Ureter (tissue), 1 donor: Measurements from ENCODE around the gene SPCS3. TPM values are rescaled to one million over a fixed set of nuclear protein-coding genes. Genes with fewer than 3 reads are reported as not detected.
"Not testable (repeated sequence)": the region's sequence is repeated elsewhere in the genome, so short reads cannot be mapped to it uniquely, and the experiment has no call there.

ENCODE experiments used
- DNase-seq: peaks from one replicate; pipeline ENCODE4 v3.0.0-alpha.2; 2020; ENCODE audit warnings: low spot score
- total RNA-seq: library from RNA; stranded (reverse); gene quantifications from one replicate; pipeline ENCODE4 v1.2.4, GENCODE V29; 2023
- donor health status: DM: yes; HTN: yes; CAD: no.

Gene SPCS3
- total RNA-seq, result 122 TPM

DNA sequence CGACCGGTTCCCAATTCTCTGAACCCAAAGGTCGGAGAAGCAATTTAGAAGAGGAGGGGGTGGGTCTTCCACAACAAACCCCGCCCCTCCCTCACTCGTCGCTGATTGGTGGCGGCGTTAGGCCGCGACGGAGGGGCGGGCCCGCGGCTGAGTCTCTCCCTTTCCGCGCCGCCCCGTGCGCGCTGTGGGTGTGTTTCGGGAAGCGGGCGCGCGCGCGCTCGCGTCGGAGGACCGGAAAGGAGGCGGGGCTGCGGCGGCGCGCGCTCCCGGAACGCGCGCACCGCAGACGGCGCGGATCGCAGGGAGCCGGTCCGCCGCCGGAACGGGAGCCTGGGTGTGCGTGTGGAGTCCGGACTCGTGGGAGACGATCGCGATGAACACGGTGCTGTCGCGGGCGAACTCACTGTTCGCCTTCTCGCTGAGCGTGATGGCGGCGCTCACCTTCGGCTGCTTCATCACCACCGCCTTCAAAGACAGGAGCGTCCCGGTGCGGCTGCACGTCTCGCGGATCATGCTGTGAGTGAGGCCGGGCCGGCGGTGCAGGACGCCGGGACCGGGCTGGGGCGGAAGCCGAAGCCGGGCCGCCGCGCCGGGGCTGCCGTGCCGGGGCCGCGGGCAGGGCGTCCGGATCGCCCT lies at the start of gene SPCS3:
Gene SPCS3 (plus strand): TSS at position 263 of the 636 bp plus-strand sequence. CDS start 111 bp downstream, at position 374.
- peak; percentile 97 for DNase-seq

DNA sequence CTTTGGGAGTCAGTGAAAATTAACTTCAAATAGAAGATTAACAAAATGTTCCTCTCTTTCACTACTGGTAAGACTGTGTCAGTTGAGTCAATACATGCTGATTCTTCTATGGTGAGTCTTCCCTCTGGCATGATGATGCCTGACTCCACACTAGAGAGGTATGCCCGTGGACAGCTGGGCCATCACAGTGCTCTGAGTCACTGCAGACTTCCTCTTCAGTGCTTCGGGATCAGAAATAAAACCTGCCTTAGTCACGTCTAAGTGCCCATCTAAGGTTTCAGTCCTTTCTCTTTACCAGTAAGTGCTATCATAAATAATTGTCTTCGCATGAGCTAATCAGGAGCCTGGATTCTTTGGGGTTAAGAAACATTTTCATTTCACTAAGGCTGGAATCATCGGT lies 49.1 kb upstream of the SPCS3 start:
- no peak for DNase-seq

DNA sequence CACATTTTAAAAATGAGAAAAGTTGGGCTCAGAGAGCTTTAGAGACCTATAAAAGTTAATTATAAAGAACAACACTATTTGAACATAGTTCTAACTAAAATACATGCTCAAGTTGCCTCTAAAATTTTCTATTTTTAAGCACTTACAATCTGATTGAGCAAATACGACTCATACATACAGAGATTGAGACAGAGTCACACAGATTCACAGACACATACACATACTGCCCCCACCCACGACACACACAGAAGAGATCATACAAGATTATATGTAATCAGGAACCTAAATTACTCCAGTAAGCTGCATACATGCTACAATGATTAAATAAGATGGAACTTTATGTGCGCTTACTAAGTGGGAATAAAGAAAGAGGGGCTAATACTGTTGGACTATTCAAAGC lies 48.0 kb upstream of the SPCS3 start:
- no peak for DNase-seq

DNA sequence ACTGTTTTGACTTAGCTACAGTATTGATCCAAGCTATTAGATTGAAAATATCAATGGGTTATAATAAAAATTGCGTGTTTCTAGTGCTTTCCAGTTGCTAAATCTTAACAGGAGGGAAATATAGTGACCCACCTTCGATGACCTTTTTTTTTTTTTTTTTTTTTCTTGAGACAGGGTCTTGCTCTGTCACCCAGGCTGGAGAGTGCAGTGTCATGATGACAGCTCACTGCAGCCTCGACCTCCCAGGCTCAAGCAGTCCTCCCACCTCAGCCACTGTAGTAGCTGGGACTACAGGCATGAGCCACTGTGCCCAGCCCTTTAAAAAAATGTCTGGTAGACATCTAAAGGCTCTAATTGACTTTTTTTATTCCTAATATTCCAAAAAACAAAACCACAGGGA lies 47.0 kb upstream of the SPCS3 start:
- DNase-seq, result no peak

DNA sequence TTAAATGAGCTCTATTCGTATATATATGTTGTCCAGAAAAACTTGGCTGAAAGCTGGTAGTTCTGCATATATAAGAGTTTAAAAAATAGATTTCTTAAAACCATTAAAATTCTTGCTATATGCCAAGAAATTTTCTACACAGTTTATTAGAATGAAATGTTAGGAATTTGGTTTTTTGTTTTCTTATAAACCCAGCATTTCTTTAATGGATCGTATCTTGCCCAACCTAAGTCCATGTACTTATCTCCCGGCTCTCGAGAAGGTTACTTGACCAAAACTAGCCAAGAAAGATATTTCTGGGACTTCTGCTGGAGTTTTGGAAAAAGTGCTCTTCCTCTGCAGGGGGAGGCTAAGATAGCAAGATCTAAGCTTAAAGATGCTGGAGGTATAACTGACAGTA lies 46.0 kb upstream of the SPCS3 start:
- no peak for DNase-seq

DNA sequence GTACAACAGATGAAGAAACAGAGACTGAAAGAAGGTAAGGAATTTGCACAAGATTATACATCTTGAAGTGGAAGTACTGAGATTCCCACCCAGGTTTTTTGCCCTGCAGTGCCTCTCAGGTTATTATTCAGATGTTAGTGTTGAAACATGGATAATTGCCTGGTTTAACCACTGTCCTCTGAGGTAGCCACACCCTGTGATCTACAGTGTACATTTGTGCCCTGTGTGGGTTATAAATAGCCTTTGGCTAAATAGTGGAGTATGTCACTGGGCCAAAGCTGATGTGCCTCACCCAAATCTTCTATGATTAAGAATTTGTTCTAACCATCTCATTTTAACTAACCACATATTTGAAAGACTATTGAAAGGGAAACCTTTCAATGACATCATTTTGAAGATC lies 45.3 kb upstream of the SPCS3 start:
- DNase-seq, result no peak

DNA sequence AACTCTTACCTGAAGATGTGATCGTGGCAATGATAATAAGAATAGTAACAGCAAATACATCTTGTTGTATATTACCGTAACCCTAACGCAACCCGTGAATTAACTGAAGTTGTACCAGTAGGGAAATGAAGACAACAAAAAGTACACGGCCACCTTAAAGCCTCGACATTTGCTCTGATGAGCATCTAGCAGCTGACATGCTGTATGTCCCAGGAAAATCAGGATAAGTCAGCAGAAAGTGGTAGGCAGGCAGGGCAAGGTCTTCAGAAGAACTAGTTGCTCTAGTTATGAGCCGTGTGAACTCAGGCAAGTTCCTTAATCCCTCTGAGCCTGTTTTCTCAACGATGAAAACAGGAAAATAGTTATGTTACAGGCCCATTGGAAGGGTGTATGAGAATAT lies 43.1 kb upstream of the SPCS3 start:
- no peak for DNase-seq

DNA sequence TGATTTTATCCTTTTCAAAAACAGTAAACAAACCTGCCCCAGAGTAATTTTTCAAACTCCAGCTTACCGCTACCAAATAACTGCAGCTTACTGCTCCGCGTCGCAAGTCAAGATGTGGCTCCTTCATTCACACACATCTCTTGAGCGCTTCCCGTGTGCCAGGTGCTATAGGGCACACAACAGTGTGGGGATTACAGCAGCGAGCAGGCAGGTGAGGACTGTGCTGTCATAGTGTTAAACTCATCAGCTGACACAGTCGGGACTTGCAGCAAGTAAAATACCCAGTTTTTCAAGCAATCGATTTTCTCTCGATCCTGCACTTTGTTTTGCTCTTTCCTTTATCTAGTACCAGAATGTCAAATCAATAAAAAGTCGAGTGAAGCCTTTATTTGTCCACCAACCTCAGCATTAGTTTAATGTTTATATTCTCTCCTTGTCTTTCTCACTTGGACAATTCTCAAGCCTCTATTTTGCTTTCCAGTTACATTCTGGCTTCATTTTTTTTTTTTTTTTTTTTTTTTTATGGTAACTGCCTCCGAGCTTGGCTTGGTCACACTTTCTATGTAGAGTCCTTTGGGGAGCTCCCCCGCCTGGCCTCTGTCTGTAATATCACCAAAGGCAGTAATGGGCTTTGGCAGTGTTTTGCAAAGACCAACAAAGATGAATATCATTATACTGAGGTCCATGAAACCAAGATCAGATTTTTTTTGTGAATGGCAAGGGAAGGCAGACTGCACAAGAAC lies 42.4 kb upstream of the SPCS3 start:
- DNase-seq, result peak; percentile 56

DNA sequence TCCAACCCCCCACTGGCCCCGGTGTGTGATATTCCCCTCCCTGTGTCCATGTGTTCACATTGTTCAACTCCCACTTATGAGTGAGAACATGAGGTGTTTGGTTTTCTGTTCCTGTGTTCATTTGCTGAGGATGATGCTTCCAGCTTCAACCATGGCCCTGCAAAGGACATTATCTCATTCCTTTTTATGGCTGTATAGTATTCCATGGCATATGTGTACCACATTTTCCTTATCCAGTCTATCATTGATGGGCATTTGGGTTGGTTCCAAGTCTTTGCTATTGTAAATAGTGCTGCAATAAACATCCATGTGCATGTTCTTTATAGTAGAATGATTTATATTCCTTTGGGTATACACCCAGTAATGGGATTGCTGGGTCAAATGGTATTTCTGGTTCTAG lies 40.2 kb upstream of the SPCS3 start:
- DNase-seq, result not testable (repeated sequence)

DNA sequence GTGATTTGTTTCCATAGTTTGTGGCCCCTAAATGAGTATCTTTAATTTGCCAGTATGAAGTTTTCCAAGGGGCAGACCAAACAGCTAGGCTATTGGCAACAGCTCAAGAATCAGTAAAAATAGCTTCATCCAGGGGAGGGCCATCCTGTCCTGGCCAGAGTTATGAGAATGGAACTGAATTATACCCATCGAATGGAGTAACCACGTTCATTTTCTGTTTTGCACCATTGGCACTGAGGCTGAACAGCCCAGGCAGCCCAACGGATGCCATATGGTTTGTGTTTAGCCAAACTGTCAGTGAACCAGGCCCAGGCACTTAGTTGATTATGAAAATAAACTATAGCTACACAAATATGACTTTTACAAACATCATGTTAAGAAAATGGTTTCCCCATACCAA lies 33.0 kb upstream of the SPCS3 start:
- no peak for DNase-seq

DNA sequence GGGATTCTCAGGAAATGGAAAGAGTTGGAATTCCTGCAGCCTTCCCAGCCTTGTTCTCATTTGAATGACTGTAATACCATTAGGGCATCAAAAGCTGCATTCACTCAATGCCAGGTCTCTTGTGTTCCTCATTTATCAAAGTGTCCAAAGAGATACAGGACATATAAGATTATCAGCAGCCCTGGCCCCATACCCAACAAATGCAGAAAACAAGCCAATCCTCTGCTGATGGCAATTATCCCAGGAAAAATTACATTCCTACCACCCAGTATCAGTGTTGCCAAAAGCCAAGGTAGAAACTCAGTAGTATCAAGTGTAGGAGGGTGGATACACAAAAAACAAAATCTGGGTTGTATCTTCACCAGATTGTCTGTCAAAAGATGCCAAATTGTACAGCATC lies 32.2 kb upstream of the SPCS3 start:
- no peak for DNase-seq

DNA sequence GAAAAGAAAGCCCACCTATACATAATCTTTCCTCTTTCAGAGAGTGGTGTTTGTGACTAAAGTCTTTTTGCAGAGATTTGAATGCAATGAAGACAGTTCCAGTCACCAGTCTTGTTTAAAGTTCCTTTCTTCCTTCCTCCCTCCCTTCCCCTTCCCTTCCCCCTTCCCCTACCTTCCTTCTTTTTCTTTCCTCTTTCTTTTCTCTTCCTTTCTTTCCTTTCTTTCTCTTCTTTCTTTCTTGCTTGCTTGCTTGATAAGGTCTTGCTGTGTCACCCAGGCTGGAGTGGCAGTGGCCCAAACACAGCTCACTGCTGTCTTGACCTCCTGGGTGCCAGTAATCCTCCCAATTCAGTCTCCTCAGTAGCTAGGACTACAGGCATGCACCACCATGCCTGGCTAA lies 31.7 kb upstream of the SPCS3 start:
- DNase-seq, result no peak

DNA sequence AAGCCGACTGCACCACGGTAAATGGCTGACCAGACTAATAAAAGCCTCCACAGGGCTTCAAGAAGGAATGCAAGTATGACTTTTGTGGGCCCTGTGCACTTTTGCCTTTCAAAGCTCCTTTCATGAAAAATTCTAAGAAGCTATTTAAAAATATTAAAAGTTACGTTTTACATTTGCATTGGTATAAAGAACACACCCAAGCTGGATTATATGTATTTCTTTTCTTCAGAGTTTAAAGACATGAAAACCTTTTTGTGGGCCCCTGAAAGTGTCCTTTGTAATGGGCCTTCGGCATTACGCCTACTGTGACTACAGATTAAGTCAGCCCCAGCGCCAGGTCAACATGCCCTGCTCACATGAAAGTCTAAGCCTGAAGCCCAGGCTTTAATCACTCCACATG lies 30.2 kb upstream of the SPCS3 start:
- no peak for DNase-seq

DNA sequence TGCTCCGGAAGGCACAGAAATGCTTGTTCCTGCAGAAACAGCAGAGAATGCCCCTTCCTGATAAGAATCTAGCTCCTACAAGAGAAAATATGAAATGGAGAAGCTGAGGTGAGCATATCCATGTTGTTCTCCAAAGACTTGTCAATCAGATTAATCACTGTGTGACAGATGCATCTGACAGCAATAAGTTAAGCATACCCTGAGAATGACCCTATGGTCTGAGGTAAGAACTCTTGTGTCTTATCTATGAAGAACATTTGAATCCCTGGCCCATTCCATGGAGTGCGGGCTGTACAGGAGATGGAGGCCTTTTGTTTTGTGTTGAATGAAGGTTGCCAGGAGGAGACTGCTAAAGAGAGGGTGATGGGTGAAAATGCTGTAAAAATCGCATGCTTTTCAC lies 29.2 kb upstream of the SPCS3 start:
- no peak for DNase-seq

DNA sequence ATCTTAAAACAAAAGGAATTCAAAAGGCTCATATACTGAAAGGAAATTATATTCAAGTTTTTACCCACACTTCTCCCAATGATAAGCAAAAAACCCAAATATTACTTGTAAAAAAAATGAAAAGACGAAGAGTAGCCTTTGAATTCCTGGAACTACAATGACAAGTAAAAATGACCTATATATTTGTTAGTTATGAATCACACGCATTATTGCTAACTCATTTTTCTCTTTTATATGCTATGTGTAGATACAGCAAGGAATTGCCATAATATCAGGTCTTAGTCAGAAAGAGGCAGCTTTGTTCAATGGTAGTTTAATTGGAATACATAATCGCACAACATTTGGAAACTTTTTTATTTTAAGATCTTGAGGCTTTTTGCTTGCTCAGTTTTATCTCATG lies 28.0 kb upstream of the SPCS3 start:
- DNase-seq, result no peak

DNA sequence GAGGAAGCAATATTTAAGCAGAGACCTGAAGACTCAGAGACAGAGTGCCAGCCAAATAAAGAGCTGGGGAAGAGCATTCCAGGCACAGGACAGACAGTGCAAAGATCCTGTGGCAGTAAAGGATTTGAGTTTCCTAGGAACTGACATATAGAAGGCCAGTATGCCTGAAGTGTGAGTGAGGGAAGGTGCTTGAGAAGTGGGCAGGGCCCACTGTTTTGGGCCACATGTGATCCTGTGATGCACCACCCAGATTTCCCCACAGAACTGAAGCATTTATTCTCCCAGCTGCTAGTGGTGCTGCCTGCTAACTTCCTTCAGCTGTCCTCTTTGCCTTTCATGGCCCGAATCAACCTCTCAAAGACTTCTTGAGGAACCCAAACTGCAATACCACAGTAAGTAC lies 26.8 kb upstream of the SPCS3 start:
- no peak for DNase-seq

DNA sequence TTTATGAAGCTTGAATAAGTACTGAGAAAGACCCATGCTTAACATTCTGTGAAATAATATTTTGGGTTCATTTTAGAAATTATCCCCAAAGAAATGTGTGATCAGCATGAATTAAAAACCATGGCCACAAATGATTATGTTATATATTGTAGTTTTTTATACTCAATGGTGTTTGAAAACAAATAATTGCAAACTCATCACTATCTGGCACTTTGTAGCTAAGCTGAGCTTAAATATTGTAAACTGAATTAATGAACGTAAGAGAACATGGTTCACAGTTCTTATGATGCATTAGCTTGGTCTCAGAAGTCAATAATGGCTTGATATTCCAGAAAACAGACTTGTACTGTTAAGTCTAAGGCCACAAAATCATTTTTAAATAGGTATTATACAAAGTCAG lies 26.1 kb upstream of the SPCS3 start:
- DNase-seq, result no peak

DNA sequence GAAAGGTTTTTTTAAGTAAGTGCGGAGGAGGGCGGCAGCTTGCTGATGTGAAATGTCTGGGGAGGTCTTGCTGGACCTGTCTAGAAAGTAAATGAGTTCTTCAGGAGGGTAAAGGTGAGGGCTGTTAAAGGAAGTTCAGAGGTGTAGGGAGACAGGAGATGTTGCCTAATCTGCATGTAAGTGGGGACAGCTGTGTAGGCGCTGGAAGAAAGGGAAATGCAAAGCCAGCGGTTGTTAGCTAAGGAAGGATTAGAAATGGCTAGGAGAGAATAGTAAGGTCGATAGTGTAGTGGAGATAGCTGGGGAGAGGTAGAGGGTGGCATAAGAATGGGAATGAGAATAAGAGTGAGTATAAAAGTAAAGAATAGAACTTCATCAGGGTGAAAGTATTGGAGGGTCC lies 23.9 kb upstream of the SPCS3 start:
- not testable (repeated sequence) for DNase-seq

DNA sequence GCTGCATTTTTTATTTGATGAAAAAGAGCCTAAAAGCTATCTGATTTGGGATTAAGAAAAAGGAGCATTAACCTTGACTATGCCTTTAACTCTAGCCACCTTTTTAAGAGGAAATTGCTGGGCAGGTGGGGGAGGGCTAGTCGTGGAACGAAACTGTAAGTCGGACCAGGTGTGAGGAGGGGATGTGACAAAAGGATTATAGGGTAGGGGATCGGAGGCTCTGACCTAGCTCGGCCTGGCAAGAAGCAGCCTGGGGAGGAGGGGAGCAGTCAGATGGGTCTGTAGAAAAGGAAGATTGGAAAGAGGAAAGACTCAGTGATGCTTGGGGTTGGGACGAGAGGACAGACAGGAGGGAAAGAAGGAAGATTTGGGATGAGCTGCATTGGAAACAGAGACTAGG lies 21.1 kb upstream of the SPCS3 start:
- no peak for DNase-seq

DNA sequence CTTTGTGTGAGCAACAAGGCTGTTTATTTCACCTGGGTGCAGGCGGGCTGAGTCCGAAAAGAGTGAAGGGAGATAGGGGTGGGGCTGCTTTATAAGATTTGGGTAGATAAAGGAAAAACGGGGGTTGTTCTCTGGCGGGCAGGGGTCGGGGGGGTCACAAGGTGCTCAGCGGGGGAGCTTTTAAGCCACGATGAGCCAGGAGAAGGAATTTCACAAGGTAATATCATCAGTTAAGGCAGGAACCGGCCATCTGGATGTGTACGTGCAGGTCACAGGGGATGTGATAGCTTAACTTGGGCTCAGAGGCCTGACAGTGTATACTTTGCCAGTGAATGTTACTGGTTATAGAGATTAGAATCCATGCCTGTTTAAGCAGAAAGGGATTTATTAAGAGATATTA lies 19.7 kb upstream of the SPCS3 start:
- DNase-seq, result no peak

DNA sequence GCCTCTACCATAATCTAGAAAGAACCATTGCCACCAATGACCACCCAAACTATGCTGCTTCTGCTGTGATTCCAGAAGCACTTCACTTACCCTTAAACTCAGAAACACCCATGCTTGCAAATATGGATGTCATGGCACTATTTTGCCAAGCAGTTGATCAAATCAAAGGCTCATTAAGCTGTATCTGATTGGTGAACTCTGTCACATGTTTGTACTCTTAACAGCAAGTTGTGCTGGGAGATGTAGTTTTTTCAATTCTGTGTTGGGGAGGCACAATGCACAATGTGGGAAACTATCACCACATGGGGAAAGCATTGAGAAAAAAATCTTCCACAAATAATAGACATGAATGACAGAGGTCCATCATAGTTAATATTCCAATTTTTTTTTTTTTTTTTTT lies 19.2 kb upstream of the SPCS3 start:
- no peak for DNase-seq

DNA sequence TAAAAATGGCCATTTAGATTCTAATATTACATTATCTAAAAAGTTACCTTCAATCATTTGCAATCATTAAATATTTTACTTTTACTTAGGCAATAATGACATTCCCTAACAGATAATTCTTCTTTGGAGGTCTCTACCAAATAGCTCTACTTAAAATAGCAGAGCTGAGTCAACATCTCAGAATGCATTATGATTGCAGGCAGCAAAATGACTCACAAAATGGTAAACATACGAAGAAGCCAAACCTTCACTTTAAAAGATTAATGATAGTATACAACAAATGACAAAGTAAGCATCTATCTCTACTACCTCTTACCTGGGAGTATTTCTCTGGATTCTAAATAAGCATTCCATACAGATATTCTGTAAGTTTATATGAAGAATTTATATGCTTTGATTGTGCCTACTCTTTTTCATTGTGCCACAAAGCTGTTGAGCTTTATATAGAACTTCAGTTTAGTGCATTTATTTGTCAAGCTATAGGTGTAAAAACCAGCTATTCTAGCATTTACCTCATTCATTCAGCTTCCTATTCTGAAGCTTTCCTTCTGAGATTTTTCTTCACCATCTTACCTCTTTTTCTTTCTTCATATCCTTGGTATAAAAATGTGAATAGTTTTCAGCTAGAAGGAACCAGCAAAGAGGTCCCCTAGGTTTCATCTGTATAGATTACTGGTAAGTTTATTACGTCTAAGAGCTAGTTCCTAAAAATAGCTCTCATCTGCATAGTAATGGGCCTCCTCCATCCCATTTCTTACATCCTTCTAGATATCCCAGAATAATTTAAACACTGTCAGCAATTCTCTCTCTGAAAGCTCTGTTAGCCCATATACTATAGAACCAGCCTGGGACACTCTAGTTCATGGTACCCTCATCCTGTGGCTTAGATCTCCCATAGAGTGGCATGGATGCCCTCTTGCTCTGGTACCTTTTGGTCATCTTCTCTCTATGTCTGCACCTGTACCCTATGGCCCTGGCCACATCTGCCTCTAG lies 17.2 kb upstream of the SPCS3 start:
- DNase-seq, result no peak

DNA sequence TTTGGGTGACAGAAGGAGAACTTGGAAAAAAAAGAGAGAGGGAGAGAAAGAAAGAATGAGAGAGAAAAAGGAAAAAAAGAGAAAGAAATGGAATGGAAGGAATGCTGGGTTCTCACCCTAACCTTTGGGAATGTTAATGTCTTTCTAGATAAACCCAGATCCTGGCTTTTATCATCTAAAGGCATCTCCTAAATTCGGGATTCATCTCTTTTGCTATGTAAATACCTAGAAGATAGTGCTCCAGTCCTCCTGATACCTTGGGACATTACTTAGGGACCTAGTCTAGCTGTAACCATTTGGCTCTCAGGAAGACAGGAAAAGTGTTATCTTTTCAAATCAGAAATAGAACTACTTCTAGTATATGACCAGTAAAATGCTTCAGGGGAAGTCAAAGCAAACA lies 15.8 kb upstream of the SPCS3 start:
- no peak for DNase-seq
